K562 (cell line): ENCODE measurements around the gene SLC15A5.

Source experiments
- HCFC1 ChIP-seq: IDR thresholded peaks from 2 replicates; pipeline ENCODE4 v1.6.1; 2012; ENCODE audit warnings: low read depth, low read length, improper control_type of control experiment
- HNRNPL ChIP-seq: fragments of 200-400 bp; formaldehyde crosslinking; IDR thresholded peaks from 2 replicates; pipeline ENCODE4 v1.6.1; 2017; ENCODE audit warnings: low read depth, mild to moderate bottlenecking, low read length
- POLR3A ChIP-seq: IDR thresholded peaks from 2 replicates; pipeline ENCODE4 v1.6.1; 2011; ENCODE audit warnings: borderline replicate concordance, mild to moderate bottlenecking, moderate library complexity; ENCODE audit not compliant: insufficient read length, insufficient read depth; ENCODE audit errors: extremely low read depth
- RCOR1 ChIP-seq, 2 experiments: IDR thresholded peaks; 2 replicates each; pipeline ENCODE4 v1.6.1; 2012; ENCODE audit warnings: low read depth in 2 of 2, low read length in 2 of 2, borderline replicate concordance in 1 of 2, improper control_type of control experiment in 1 of 2
- RFX1 ChIP-seq: fragments of 450-650 bp; IDR thresholded peaks from 2 replicates; pipeline ENCODE4 v1.6.1; 2016; ENCODE audit warnings: mild to moderate bottlenecking, moderate library complexity
- SETDB1 ChIP-seq: IDR thresholded peaks from one replicate; pipeline ENCODE4 v1.6.1; 2012; ENCODE audit warnings: low read length, control low read depth, inconsistent platforms
- TGIF2 ChIP-seq: sonication (generic); formaldehyde crosslinking; IDR thresholded peaks from 2 replicates; pipeline ENCODE4 v1.8.1; 2022; ENCODE audit warnings: mild to moderate bottlenecking, missing genetic modification reagents, moderate library complexity
- ZNF212 ChIP-seq: fragments of 450-650 bp; formaldehyde crosslinking; IDR thresholded peaks from 2 replicates; pipeline ENCODE4 v1.4.0; 2020; ENCODE audit warnings: mild to moderate bottlenecking
- TF ChIP-seq, protein P1 (sequence below): sonication (generic); formaldehyde crosslinking; IDR thresholded peaks from 2 replicates; pipeline ENCODE4 v1.9.0; 2022; ENCODE audit warnings: mild to moderate bottlenecking, missing genetic modification reagents
- TF ChIP-seq, protein P2 (sequence below), 3 experiments: IDR thresholded peaks in 2 of 3; conservative IDR thresholded peaks in 1 of 3; 2 replicates each; pipeline ENCODE4 v1.5.1; 2011 to 2012; ENCODE audit warnings: low read length in 3 of 3, mild to moderate bottlenecking in 3 of 3, control low read depth in 2 of 3, improper control_type of control experiment in 1 of 3, inconsistent platforms in 1 of 3, low read depth in 1 of 3, mixed read lengths in 1 of 3, moderate library complexity in 1 of 3; ENCODE audit not compliant: insufficient read depth in 2 of 3

DNA sequence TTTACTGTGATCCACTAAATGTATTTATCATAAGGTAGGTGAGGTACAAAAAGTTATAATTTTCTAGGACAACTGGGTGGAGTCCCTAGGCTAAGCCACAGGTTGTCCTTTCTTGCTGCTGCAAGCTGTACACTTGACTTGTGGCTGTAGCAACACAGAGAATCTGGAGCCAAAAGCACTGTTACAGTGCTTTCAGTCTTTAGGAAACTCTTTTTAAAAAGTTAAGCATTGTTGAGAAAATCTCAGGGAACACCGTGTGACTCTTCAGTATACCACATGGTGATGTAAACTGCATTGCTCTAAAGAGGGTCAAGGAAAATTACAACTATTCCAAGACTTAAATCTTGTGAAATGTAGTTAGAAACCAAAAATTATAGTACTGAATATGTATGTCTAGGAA is 11.4 kb downstream of the SLC15A5 start:
- TF ChIP-seq TGIF2 (no peak), HNRNPL (no peak), RFX1 (no peak), POLR3A (no peak), HCFC1 (no peak), SETDB1 (no peak), RCOR1 (IDR thresholded peaks at IDR 0.05; ENCODE audit: borderline replicate concordance in 1 of 2, low read depth in 2 of 2, low read length in 2 of 2) (no peak), ZNF212 (no peak)
- TF ChIP-seq, protein P1, sequence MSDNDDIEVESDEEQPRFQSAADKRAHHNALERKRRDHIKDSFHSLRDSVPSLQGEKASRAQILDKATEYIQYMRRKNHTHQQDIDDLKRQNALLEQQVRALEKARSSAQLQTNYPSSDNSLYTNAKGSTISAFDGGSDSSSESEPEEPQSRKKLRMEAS (CRISPR knock-in tag), result no peak
- TF ChIP-seq, protein P2, sequence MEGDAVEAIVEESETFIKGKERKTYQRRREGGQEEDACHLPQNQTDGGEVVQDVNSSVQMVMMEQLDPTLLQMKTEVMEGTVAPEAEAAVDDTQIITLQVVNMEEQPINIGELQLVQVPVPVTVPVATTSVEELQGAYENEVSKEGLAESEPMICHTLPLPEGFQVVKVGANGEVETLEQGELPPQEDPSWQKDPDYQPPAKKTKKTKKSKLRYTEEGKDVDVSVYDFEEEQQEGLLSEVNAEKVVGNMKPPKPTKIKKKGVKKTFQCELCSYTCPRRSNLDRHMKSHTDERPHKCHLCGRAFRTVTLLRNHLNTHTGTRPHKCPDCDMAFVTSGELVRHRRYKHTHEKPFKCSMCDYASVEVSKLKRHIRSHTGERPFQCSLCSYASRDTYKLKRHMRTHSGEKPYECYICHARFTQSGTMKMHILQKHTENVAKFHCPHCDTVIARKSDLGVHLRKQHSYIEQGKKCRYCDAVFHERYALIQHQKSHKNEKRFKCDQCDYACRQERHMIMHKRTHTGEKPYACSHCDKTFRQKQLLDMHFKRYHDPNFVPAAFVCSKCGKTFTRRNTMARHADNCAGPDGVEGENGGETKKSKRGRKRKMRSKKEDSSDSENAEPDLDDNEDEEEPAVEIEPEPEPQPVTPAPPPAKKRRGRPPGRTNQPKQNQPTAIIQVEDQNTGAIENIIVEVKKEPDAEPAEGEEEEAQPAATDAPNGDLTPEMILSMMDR (IDR thresholded peaks at IDR 0.05 in 2 of 3, conservative IDR thresholded peaks at IDR 0.05 in 1 of 3; ENCODE audit: insufficient read depth in 2 of 3, low read depth in 1 of 3, low read length in 3 of 3), result no peak
